HG02943 (cell line): ENCODE measurements around the gene NBAS.

ENCODE experiments used
- ATAC-seq: cut with Tn5 transposase; IDR thresholded peaks from one replicate; pipeline ENCODE4 v1.9.1; 2021; ENCODE audit warnings: mild to moderate bottlenecking, low read depth, moderate library complexity; ENCODE audit not compliant: unreplicated experiment

Gene NBAS

DNA sequence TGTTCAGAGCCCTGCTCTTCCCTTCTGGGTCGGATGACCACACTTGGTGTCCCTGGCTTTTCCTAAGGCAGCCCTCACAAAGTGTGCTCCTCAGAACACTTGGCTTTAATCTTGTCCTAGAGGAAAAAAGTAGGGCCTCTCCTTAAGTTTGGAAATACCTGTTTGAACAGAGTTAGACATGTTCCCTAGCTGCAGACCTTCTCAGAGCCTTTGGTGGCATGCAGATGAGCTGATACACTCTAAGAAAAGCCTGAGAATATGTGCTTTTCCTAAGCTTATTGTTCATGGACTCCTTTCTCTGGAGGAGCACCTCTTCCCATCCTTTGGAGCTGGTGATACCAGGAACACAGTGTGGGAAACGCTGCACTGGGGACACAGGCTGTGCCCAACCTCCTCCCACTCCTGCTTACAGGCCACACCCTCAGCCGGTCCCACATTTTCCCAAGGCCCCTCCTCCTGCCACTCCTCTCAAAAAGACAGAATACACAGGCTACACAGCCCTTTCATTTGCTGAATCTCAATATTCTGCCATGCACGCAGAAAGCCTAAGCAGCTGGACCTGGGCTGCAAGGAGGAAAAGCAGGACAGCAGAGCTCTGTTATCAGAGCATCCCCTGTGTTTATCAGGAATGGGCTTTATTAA is 443.6 kb downstream of the NBAS start:
- no peak for ATAC-seq
